Astrocyte of the spinal cord (primary cell): ENCODE data around the gene FCRL6.
A peak's percentile ranks its signal among the peaks of the same experiment; 100 is the strongest.

Experiments
- DNase-seq: peaks from one replicate; pipeline ENCODE4 v3.0.0; 2011; ENCODE audit warnings: low read depth, low spot score
- H3K4me3 ChIP-seq: 2 replicates; pipeline ENCODE4 v1.5.1; 2011; ENCODE audit warnings: low read depth, mild to moderate bottlenecking, low read length, moderate library complexity
- CTCF ChIP-seq: IDR thresholded peaks from 2 replicates; pipeline ENCODE4 v1.5.1; 2012; ENCODE audit warnings: low read depth, mild to moderate bottlenecking, low read length, inconsistent platforms
- in situ Hi-C: cut with HindIII; loops from 2 replicates; pipeline ENCODE4 v1.10.0; 2017; ENCODE audit warnings: low sequenced_read_pairs

The FCRL6 gene

GRCh38 chr1:159804924-159805323, 2.8 kb downstream of the FCRL6 start:
- TF ChIP-seq CTCF, result no peak
- in situ Hi-C loops, result no loop called here
- no peak overlapping the region for H3K4me3 ChIP-seq
- no peak for DNase-seq

- DNase-seq, result no peak
- TF ChIP-seq CTCF, result no peak
- in situ Hi-C loops, result no loop called here
- no peak overlapping the region for H3K4me3 ChIP-seq
Observed at GRCh38 chr1:159815926-159816325, 13.8 kb downstream of the FCRL6 start.

- no peak overlapping the region for H3K4me3 ChIP-seq
- peak; percentile 35 for DNase-seq
- TF ChIP-seq CTCF, result no peak
- in situ Hi-C loops, result no loop called here
Observed at GRCh38 chr1:159817276-159818041, 15.3 kb downstream of the FCRL6 start.

GRCh38 chr1:159821171-159821867, 19.2 kb downstream of the FCRL6 start:
- in situ Hi-C loops, result no loop called here
- H3K4me3 ChIP-seq, result no peak overlapping the region
- peak; percentile 59 for DNase-seq
- TF ChIP-seq CTCF, result peak; percentile 73

GRCh38 chr1:159823406-159823805, 21.2 kb downstream of the FCRL6 start:
- no peak for DNase-seq
- in situ Hi-C loops, result no loop called here

GRCh38 chr1:159825564-159825963, 23.4 kb downstream of the FCRL6 start:
- H3K4me3 ChIP-seq, result no peak overlapping the region
- TF ChIP-seq CTCF, result no peak
- no peak for DNase-seq
- in situ Hi-C loops, result no loop called here

More at GRCh38 chr1:159823406-159823805, 21.2 kb downstream of the FCRL6 start:
- H3K4me3 ChIP-seq, result no peak overlapping the region
- TF ChIP-seq CTCF, result no peak
